GM21447 (cell line): ENCODE data around the gene CYP4F3.
"Not testable (repeated sequence)": the region's sequence is repeated elsewhere in the genome, so short reads cannot be mapped to it uniquely, and the experiment has no call there.

Experiments used
- ATAC-seq: cut with Tn5 transposase; IDR thresholded peaks from one replicate; pipeline ENCODE4 v1.9.1; 2021; ENCODE audit not compliant: unreplicated experiment

CYP4F3 gene

GRCh38 chr19:15666883-15667282 is 26.2 kb downstream of the CYP4F3 start:
- no peak for ATAC-seq

- ATAC-seq = no peak
These were observed 28.7 kb downstream of the CYP4F3 start for GRCh38 chr19:15669440-15669839.

- ATAC-seq = no peak
These were observed 29.2 kb downstream of the CYP4F3 start for GRCh38 chr19:15669891-15670290.

GRCh38 chr19:15671237-15671821 is 30.6 kb downstream of the CYP4F3 start:
- ATAC-seq = no peak

- ATAC-seq = no peak
These were observed 31.3 kb downstream of the CYP4F3 start for GRCh38 chr19:15671891-15672579.

GRCh38 chr19:15672580-15673175 is 32.0 kb downstream of the CYP4F3 start, which contains the start of gene CYP4F12:
CYP4F12 (plus strand) TSS chr19:15673087; CDS start chr19:15673530, 443 bp downstream.
- ATAC-seq = no peak

GRCh38 chr19:15673176-15673654 is 32.5 kb downstream of the CYP4F3 start:
- no peak for ATAC-seq

- ATAC-seq = no peak
These were observed 34.9 kb downstream of the CYP4F3 start for GRCh38 chr19:15675560-15675959.

- ATAC-seq = no peak
These were observed 38.4 kb downstream of the CYP4F3 start for GRCh38 chr19:15679089-15679488.

- ATAC-seq = not testable (repeated sequence)
These were observed 39.2 kb downstream of the CYP4F3 start for GRCh38 chr19:15679865-15680264.

GRCh38 chr19:15680478-15681322 is 40.0 kb downstream of the CYP4F3 start:
- ATAC-seq = no peak

- no peak for ATAC-seq
These were observed 42.7 kb downstream of the CYP4F3 start for GRCh38 chr19:15683411-15683810.

- ATAC-seq = no peak
These were observed 44.1 kb downstream of the CYP4F3 start for GRCh38 chr19:15684828-15685227.

GRCh38 chr19:15696654-15697194 is 56.0 kb downstream of the CYP4F3 start:
- no peak for ATAC-seq

GRCh38 chr19:15701757-15702533 is 61.2 kb downstream of the CYP4F3 start:
- no peak for ATAC-seq

- ATAC-seq = no peak
These were observed 61.8 kb downstream of the CYP4F3 start for GRCh38 chr19:15702534-15702930.
